AG09309 (cell line): Measurements from ENCODE around the gene AHDC1.
A peak's percentile ranks its signal among the peaks of the same experiment; 100 is the strongest.

ENCODE experiments used
- DNase-seq: peaks from one replicate; pipeline ENCODE4 v3.0.0-alpha.2; 2010; ENCODE audit warnings: low read depth
- H3K4me3 ChIP-seq: 2 replicates; pipeline ENCODE4 v1.5.1; 2011; ENCODE audit warnings: mild to moderate bottlenecking, low read depth, low read length, moderate library complexity; ENCODE audit not compliant: control insufficient read depth
- TF ChIP-seq, protein P1 (sequence below): IDR thresholded peaks from 2 replicates; pipeline ENCODE4 v1.5.1; 2011; ENCODE audit warnings: mild to moderate bottlenecking, low read depth, low read length, inconsistent platforms; ENCODE audit not compliant: insufficient read depth, control insufficient read depth; ENCODE audit errors: missing control alignments

Gene AHDC1

GRCh38 chr1:27618341-27619082 lies 14.6 kb upstream of the AHDC1 start:
- TF ChIP-seq, protein P1, sequence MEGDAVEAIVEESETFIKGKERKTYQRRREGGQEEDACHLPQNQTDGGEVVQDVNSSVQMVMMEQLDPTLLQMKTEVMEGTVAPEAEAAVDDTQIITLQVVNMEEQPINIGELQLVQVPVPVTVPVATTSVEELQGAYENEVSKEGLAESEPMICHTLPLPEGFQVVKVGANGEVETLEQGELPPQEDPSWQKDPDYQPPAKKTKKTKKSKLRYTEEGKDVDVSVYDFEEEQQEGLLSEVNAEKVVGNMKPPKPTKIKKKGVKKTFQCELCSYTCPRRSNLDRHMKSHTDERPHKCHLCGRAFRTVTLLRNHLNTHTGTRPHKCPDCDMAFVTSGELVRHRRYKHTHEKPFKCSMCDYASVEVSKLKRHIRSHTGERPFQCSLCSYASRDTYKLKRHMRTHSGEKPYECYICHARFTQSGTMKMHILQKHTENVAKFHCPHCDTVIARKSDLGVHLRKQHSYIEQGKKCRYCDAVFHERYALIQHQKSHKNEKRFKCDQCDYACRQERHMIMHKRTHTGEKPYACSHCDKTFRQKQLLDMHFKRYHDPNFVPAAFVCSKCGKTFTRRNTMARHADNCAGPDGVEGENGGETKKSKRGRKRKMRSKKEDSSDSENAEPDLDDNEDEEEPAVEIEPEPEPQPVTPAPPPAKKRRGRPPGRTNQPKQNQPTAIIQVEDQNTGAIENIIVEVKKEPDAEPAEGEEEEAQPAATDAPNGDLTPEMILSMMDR: no peak
- DNase-seq: no peak
- H3K4me3 ChIP-seq: no peak overlapping the region

DNA sequence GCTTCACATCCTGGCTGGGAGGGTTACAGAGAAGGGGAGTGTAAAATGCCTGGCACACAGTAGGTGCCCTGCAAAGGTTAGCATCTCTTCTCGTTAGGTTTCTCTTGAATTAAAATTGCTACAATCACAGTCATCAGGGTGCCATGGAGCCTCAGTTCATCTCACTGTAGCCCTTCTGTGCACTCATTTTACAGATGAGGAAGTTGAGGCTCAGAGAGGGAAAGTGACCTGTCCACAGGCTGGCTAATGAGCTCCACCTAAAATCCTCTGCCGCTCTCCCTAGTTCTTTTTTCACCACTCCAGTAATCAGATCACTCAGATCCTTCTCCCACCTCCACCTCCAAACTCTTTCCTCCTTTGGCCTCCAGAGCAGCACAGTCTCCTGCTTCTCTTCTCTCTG lies 13.5 kb upstream of the AHDC1 start:
- H3K4me3 ChIP-seq: no peak overlapping the region
- TF ChIP-seq, protein P1: no peak
- DNase-seq: no peak

- no peak for DNase-seq
- H3K4me3 ChIP-seq: no peak overlapping the region
Measured at GRCh38 chr1:27616441-27616840, 12.5 kb upstream of the AHDC1 start.

DNA sequence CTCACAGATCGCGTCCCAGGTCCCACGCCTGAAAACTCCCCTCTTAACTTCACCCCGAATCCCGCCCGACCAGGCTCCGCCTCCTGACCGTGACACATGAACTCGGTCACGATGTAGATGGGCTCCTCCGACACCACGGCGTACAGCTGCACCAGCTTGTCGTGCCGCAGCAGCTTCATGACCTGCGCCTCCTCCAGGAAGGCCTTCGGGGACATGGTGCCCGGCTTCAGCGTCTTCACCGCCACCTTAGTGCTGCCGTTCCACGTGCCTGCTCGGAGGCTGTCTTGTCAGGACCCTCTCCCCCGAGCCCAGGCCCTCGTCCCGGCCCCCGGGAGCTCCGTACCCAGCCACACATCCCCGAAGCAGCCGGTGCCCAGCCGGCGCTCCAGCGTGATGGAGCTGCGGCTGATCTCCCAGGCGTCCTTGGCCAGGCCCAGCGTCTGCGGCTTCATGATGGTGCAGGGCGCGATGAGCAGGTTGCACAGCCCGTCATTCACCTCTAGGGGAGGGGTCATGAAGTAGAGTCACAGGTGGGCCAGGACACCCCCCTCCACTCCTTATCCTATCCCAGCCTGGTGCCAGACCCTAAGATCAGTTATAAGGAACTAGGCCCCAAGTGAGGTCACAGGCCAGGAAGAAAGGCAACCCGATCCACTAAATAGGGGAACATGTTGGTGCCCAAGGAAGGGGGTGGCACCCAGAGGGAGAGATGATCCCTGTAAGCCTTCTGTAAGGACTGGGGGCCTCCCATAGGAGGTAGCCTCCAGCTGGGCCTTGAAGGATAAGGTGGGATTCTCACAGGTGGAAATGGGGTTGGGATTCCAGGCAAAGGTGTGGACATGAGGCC lies 11.6 kb upstream of the AHDC1 start:
- TF ChIP-seq, protein P1: no peak
- H3K4me3 ChIP-seq: no peak overlapping the region
- no peak for DNase-seq

More at GRCh38 chr1:27616441-27616840, 12.5 kb upstream of the AHDC1 start:
- TF ChIP-seq, protein P1: peak; percentile 28

DNA sequence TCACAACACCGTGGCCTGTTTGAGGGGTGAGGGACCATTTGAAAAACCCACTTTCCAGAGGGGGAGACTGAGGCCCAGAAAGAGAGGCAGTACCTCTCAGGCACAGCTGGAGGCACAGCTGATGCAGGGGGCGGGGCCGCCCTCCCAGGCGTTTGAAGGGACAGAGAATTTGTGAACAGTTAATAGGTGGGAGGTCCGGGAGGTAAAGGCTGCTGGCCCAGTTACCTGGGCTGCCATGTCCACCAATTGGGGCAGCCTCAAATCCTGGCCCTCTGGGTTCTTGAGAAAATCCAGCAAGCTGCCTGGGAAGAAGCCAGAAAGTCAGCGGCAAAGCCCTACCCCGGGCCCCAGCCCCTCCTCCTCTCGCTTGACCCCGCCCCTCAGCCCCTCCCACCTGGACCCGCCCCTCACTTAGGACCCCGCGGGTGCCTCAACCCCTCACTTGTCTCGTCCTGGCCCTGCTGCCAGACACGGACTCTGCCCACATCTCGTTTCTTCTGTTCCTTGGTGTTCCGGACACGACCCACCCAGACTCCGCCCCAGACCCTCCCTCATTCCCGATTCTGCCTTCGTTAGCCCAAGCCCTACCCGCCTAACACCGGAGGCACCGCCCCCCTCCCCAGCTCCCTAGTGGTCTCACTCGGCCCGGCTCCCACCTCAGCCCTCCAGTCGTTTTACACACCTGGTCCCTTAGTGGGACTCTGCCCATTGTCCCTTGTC lies 10.8 kb upstream of the AHDC1 start:
- DNase-seq: no peak
- no peak overlapping the region for H3K4me3 ChIP-seq
- TF ChIP-seq, protein P1: no peak

DNA sequence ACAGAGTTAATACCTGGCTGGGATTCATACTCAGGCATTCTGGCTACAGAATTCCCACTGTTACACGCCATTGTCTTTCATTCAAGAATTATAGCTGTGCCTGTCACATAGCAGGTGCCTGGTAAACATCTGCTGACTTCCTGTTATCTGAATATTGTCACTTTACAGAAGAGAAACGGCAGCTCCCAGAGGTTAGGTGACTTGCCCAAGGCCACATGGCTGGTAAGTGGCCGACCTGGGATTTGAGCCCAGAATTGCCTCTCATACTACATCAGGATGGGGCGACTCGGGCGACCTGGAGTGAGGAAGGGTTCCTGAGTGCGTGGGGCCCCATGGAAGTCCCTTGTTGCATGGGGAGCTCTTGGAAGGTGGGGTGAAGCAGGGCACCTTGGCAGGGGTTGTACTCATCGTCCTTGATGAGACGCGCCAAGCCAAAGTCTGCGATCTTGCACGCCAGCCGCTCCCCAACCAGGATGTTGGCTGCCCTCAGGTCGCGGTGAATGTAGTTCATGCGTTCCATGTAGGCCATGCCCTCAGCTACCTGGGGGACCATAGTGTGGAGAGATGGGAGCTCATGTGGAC lies 10.2 kb upstream of the AHDC1 start:
- TF ChIP-seq, protein P1: no peak
- no peak overlapping the region for H3K4me3 ChIP-seq
- no peak for DNase-seq
